Omental fat pad (tissue), 4 donors: ENCODE results near the gene CAPN11. TPM values are rescaled to one million over a fixed set of nuclear protein-coding genes. Genes with fewer than 3 reads are reported as not detected.

Source experiments
- ATAC-seq: fragments of 150-250 bp; one replicate; pipeline ENCODE4 v1.9.1; 2016; ENCODE audit warnings: mild to moderate bottlenecking, moderate library complexity; ENCODE audit not compliant: low FRiP score
- DNase-seq: peaks from one replicate; pipeline ENCODE4 v3.0.0-alpha.2; 2019; ENCODE audit warnings: low spot score
- total RNA-seq, 4 donors: library from RNA; depleted of rRNA; stranded (reverse); fragments of >200 nt; gene quantifications; one replicate each; pipeline ENCODE4 v1.1.0, GENCODE V29; 2016
- TF ChIP-seq, protein P1 (sequence below), 3 donors: fragments of 450-650 bp; IDR thresholded peaks; one replicate each; pipeline ENCODE4 v1.5.1; 2016 to 2017; ENCODE audit warnings: antibody characterized with exemption in 3 of 3, mild to moderate bottlenecking in 3 of 3, moderate library complexity in 2 of 3

Gene CAPN11
- total RNA-seq, 4 donors from 2014 or later, result 0.09 to 8.4 (median 3.3) TPM

DNA sequence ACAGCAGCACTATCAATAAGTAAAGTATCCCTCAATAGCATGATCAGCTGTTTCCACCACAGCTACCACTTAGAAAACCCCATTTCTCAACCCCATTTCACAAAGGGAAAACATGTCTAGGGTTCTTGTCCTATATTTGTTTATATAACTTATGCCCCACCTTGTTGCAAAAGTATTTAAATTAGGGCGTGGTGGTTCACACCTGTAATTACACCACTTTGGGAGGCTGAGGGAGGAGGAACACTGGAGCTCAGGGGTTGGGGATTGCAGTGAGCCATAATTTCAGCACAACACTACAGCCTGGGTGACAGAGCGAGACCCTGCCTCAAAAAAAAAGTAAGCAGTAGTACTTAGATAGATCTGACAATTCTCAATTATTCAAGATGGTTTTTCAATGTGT is 35.1 kb upstream of the CAPN11 start:
- no peak for DNase-seq
- ATAC-seq, result no peak
- TF ChIP-seq, protein P1, sequence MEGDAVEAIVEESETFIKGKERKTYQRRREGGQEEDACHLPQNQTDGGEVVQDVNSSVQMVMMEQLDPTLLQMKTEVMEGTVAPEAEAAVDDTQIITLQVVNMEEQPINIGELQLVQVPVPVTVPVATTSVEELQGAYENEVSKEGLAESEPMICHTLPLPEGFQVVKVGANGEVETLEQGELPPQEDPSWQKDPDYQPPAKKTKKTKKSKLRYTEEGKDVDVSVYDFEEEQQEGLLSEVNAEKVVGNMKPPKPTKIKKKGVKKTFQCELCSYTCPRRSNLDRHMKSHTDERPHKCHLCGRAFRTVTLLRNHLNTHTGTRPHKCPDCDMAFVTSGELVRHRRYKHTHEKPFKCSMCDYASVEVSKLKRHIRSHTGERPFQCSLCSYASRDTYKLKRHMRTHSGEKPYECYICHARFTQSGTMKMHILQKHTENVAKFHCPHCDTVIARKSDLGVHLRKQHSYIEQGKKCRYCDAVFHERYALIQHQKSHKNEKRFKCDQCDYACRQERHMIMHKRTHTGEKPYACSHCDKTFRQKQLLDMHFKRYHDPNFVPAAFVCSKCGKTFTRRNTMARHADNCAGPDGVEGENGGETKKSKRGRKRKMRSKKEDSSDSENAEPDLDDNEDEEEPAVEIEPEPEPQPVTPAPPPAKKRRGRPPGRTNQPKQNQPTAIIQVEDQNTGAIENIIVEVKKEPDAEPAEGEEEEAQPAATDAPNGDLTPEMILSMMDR (IDR thresholded peaks at IDR 0.05), result no peak

- DNase-seq (peak; percentile 43), ATAC-seq (peak; percentile 90)
- TF ChIP-seq, protein P1 (IDR thresholded peaks at IDR 0.05), result no peak
These were observed 32.1 kb upstream of the CAPN11 start for GRCh38 chr6:44126320-44127149.

DNA sequence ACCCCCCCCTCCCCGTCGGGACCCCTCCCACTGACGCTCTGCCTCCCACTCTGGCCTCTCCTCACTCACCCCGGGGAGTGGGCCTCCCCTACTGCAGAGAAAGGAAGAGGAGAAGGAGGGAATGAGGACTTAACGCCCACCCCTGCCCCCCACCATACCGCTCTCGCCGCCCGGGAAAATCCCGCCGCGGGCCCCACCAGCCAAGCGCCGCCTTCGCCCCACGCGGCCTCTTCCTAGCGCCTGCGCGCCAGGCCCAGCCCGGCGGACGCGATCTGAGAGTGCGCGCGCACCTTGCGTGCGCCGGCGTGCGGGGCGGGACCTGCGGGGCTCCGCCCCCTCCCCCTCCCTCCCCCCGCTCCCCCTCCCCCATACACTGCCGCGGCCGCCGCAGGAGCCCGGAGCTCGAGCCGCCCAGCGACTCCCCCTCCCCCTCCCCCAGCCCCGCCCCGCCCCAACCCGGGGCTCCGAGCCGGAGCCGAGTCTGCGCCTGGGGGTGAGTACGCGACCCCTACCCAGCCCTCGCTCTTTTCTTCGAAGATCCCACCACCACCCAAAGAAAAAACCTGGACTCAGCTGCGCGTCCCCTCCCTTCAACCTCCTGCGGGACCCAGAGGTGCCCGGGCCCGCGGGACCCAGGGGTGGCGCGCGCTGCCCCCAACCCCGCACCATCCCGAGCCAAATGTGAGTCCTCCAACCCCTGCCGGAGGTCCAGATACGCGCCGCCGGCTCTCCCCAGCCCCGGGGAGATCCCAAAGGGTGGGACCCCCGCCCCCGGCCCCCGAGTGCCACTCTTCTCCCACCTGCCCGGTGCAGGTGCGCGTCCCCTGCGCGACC is 31.2 kb upstream of the CAPN11 start, which contains the start of the genes MRPL14 and TMEM63B:
TSS of gene MRPL14 (minus strand) at position 267 of the 834 bp plus-strand sequence. CDS start 10,841 bp downstream, outside the sequence.
TSS of gene TMEM63B (plus strand) at position 369 of the 834 bp plus-strand sequence. CDS start 7,031 bp downstream, outside the sequence.
- DNase-seq, result peak; percentile 53
- TF ChIP-seq, protein P1 (IDR thresholded peaks at IDR 0.05), result no peak
- peak; percentile 84 for ATAC-seq

DNA sequence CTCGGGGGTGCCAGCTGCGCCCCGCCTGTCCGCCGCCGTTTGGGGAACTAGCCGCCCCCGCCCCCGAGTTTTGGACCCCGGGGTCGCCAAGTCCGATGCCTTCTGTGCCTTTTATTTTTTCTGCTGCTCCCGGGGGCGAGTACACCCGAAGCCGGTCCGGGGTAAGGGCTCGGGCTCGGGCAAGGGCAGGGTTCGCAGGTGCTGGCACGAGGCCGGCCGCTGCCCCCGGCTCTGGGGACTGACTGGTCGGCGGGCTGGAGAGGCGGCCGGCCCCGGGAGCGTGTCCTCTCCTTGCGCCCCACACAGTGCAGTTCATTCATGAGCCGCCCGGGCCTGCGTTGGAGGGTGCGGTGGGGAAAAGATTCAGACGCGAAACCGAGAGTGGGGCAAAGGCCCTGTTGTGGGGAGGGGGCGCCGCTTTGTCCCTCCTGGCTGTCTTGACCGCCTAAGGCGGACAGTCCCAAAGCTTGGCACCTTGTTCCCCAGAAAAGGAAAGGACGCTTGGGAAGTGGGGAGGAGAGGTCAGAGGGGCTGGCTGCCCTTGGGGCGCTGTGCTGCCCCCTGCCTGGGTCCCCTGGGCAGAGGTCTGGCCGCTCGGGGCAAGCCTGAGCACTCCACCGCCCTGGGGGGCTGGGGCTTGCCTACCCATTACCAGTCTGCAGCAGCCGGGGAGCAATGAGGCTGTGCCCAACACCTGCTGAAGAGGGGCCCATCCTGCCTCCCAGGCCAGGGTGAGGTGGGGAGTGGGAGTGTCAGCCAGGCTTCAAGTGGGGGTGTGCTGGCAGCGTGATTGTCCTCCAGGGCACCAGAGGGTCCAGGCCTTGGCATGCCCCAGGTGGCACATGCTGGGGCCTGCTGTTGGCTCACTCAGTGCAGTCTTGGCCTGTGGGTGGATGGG is 30.4 kb upstream of the CAPN11 start:
- DNase-seq, result peak; percentile 50
- ATAC-seq, result no peak
- TF ChIP-seq, protein P1 (IDR thresholded peaks at IDR 0.05), result no peak

- ATAC-seq (no peak), DNase-seq (no peak)
- TF ChIP-seq, protein P1 (IDR thresholded peaks at IDR 0.05), result no peak
These were observed 28.7 kb upstream of the CAPN11 start for GRCh38 chr6:44129841-44130322.

DNA sequence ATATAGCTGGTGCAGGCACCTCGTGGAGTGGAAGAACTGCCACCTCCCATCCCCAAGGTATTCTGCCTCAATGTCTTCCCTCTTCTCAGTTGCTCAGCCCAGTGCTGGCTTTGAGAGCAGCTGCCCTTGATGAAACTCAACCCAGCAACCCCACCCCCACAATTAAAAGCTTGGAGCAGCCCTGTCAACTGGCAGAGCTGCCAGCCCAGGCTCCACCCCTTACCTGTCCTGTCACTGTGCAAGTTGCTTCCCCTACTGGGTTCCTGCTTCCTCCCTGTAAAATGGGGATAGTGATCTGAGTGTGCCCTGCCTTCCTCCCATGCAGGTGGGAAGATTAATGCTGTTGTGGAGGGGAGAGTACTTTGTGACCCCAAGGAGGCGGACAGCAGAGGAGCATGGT is 26.7 kb upstream of the CAPN11 start:
- no peak for DNase-seq

More for the DNA sequence above, 26.7 kb upstream of the CAPN11 start:
- ATAC-seq, result no peak
- TF ChIP-seq, protein P1 (IDR thresholded peaks at IDR 0.05), result no peak
